Epidermal melanocyte (primary cell): ENCODE results near the gene BRWD1.
A peak's percentile ranks its signal among the peaks of the same experiment; 100 is the strongest.

Experiments used
- DNase-seq: peaks from one replicate; pipeline ENCODE4 v3.0.0; 2011; ENCODE audit warnings: low spot score; ENCODE audit not compliant: insufficient read length

Gene BRWD1

GRCh38 chr21:39313571-39314142 lies at the start of gene BRWD1:
Gene BRWD1 (minus strand): TSS chr21:39313632. CDS start chr21:39313491, 141 bp downstream.
- DNase-seq: peak; percentile 74

GRCh38 chr21:39362733-39363132 lies 49.3 kb upstream of the BRWD1 start:
- no peak for DNase-seq

- no peak for DNase-seq
These were observed 46.0 kb upstream of the BRWD1 start for GRCh38 chr21:39359382-39359781.

GRCh38 chr21:39353295-39353694 lies 39.9 kb upstream of the BRWD1 start:
- no peak for DNase-seq

- no peak for DNase-seq
These were observed 36.9 kb upstream of the BRWD1 start for GRCh38 chr21:39350094-39351005.

- peak; percentile 94 for DNase-seq
These were observed 36.0 kb upstream of the BRWD1 start for GRCh38 chr21:39349211-39350093.

- no peak for DNase-seq
These were observed 35.2 kb upstream of the BRWD1 start, which contains the start of gene HMGN1 for GRCh38 chr21:39348355-39349210. Gene HMGN1 (minus strand): TSS chr21:39349088. CDS start chr21:39348917, 171 bp downstream.

- no peak for DNase-seq
These were observed 34.6 kb upstream of the BRWD1 start for GRCh38 chr21:39348040-39348354.

GRCh38 chr21:39347537-39347936 lies 34.1 kb upstream of the BRWD1 start:
- DNase-seq: no peak

GRCh38 chr21:39346671-39347331 lies 33.4 kb upstream of the BRWD1 start:
- DNase-seq: no peak

GRCh38 chr21:39346206-39346605 lies 32.8 kb upstream of the BRWD1 start:
- DNase-seq: no peak

- DNase-seq: no peak
These were observed 32.0 kb upstream of the BRWD1 start for GRCh38 chr21:39345440-39345839.

- DNase-seq: no peak
These were observed 31.4 kb upstream of the BRWD1 start for GRCh38 chr21:39344848-39345247.

GRCh38 chr21:39341249-39341923 lies 28.0 kb upstream of the BRWD1 start:
- DNase-seq: no peak

GRCh38 chr21:39340687-39341086 lies 27.3 kb upstream of the BRWD1 start:
- no peak for DNase-seq

- no peak for DNase-seq
These were observed 25.8 kb upstream of the BRWD1 start for GRCh38 chr21:39339231-39339630.

GRCh38 chr21:39336457-39337008 lies 23.1 kb upstream of the BRWD1 start:
- no peak for DNase-seq

GRCh38 chr21:39334611-39335010 lies 21.2 kb upstream of the BRWD1 start:
- DNase-seq: no peak

GRCh38 chr21:39332175-39332574 lies 18.7 kb upstream of the BRWD1 start:
- DNase-seq: no peak
